Panc1 (cell line): ENCODE results near the gene RASSF7.

ENCODE experiments used
- POLR2AphosphoS5 ChIP-seq: IDR thresholded peaks from 2 replicates; pipeline ENCODE4 v1.6.1; 2012; ENCODE audit warnings: mild to moderate bottlenecking, low read depth, low read length, moderate library complexity
- TF ChIP-seq, protein P1 (sequence below): fragments of 450-650 bp; IDR thresholded peaks from 2 replicates; pipeline ENCODE4 v1.5.1; 2017; ENCODE audit warnings: mild to moderate bottlenecking

DNA sequence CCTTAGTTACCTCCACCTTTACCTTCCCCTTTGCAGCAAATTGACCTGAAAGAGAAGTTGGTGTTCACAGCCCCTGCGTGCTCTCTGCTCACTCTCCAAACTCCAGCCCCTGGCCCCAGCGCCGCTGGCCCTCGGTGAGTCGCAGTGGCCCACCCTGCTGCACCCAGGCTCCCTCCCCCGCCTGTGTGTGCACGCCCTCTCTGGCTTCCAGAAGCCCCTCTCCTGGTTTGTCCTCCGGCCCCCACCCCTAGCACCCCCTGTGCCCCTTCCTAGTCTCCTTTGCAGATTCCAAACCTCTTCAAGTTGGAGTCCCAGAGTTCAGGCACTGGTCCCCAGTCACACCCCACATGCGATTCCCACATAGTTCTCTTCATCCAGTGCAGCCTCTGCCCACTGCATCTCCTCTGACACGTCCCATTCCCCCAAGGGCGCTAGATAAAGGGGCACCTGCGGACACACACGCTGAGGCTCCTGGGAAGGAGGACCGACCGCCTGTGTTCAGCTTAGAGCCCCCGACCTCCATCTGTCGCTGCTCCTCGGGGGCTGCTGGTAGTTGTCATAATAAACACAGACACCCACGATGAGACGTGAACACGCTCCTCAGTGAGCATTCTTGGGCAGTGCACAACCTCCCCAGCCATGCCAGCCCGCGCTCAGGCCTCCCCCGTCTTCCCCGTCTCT is 14.0 kb downstream of the RASSF7 start:
- TF ChIP-seq, protein P1, sequence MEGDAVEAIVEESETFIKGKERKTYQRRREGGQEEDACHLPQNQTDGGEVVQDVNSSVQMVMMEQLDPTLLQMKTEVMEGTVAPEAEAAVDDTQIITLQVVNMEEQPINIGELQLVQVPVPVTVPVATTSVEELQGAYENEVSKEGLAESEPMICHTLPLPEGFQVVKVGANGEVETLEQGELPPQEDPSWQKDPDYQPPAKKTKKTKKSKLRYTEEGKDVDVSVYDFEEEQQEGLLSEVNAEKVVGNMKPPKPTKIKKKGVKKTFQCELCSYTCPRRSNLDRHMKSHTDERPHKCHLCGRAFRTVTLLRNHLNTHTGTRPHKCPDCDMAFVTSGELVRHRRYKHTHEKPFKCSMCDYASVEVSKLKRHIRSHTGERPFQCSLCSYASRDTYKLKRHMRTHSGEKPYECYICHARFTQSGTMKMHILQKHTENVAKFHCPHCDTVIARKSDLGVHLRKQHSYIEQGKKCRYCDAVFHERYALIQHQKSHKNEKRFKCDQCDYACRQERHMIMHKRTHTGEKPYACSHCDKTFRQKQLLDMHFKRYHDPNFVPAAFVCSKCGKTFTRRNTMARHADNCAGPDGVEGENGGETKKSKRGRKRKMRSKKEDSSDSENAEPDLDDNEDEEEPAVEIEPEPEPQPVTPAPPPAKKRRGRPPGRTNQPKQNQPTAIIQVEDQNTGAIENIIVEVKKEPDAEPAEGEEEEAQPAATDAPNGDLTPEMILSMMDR, result no peak
- no peak for TF ChIP-seq POLR2AphosphoS5
